Breast epithelium (tissue), 4 donors: Measurements from ENCODE around the gene ATP8B3. TPM values are rescaled to one million over a fixed set of nuclear protein-coding genes. Genes with fewer than 3 reads are reported as not detected.
A peak's percentile ranks its signal among the peaks of the same experiment; 100 is the strongest.

Source experiments
- DNase-seq, 2 donors: peaks; one replicate each; pipeline ENCODE4 v3.0.0-alpha.2; 2019; ENCODE audit warnings: low spot score in 2 of 2
- H3K27ac ChIP-seq, 2 donors: fragments of 200-600 bp; sonication (generic) in 1 of 2; one replicate each; pipeline ENCODE4 v1.5.1; 2016 to 2019; ENCODE audit warnings: mild to moderate bottlenecking in 1 of 2
- H3K27me3 ChIP-seq, 2 donors: fragments of 200-600 bp; sonication (generic) in 1 of 2; one replicate each; pipeline versions ENCODE4 v1.5.1 to v1.6.0; 2017 to 2019; ENCODE audit warnings: control low read depth in 1 of 2, mild to moderate bottlenecking in 1 of 2
- H3K36me3 ChIP-seq: fragments of 200-600 bp; one replicate; pipeline ENCODE4 v1.5.1; 2019
- H3K4me1 ChIP-seq, 2 donors: fragments of 200-600 bp; sonication (generic); one replicate each; pipeline ENCODE4 v1.5.1; 2016 to 2019; ENCODE audit warnings: control low read depth in 1 of 2
- H3K4me3 ChIP-seq, 3 donors: fragments of 200-600 bp; sonication (generic); 1 replicate in 2 of 3; 2 replicates in 1 of 3; pipeline ENCODE4 v1.5.1; 2016 to 2019; ENCODE audit warnings: mild to moderate bottlenecking in 3 of 3, moderate library complexity in 2 of 3
- H3K9me3 ChIP-seq, 2 donors: fragments of 200-600 bp; sonication (generic) in 1 of 2; one replicate each; pipeline ENCODE4 v1.5.1; 2016 to 2019; ENCODE audit warnings: control low read depth in 1 of 2
- POLR2A ChIP-seq: fragments of 450-650 bp; IDR thresholded peaks from one replicate; pipeline ENCODE4 v1.6.1; 2016; ENCODE audit warnings: antibody characterized with exemption, mild to moderate bottlenecking, moderate library complexity
- POLR2AphosphoS5 ChIP-seq, 3 donors: sonication (generic); formaldehyde crosslinking; IDR thresholded peaks; one replicate each; pipeline ENCODE4 v1.6.1; 2017; ENCODE audit warnings: antibody characterized with exemption in 3 of 3
- intact Hi-C: fragments of 100-400 bp; cut with DNase I; formaldehyde crosslinking; loops from one replicate; pipeline ENCODE4 v1.15.1; 2023; ENCODE audit warnings: low total_unique reads
- total RNA-seq, 3 donors: library from RNA; depleted of rRNA; stranded (reverse); fragments of >200 nt; gene quantifications; one replicate each; pipeline ENCODE4 v1.1.0, GENCODE V29; 2016
- TF ChIP-seq, protein P1 (sequence below), 3 donors: fragments of 450-650 bp; IDR thresholded peaks; one replicate each; pipeline ENCODE4 v1.5.1; 2016 to 2017; ENCODE audit warnings: antibody characterized with exemption in 3 of 3, mild to moderate bottlenecking in 3 of 3, moderate library complexity in 3 of 3

Gene ATP8B3
- total RNA-seq, 3 donors from 2014 or later: 0.66 to 1.4 (median 1.0) TPM

DNA sequence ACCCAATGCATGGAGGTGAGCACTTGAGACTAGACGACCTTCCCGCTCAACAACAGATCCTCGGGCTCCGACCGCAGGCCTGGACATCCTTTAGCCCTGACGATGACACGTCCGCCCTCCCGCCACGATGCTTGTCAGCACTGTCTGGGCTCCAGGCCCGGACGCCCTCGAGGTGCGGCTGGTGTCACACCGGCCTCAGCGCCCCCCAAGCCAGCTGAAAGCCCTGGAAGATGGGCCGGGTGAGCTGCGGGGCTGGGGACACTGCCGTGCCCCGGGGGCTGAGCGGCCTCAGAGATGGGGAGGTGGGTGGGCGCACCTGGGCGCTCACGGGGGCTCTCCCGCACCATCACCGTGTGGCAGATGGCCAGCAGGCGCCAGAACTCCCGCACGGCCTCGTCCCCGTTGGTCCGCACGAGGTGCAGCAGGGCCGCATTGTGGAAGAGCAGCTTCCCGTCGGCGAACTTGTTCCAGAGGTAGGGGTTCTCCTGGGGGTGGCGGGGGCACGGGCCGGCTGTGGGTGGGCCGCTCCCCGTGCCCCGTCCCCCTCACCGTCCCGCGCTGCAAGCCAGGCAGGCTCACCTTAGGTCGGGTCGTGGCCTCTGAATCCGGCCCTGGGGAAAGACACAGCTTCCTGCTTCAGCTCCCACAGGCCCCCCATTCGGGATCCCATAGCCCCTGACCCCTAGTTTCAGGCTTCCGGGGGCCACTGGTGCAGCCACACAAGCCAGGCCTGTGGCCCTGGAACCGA, 15.5 kb downstream of the ATP8B3 start:
- H3K4me3 ChIP-seq: no peak overlapping the region
- peaks cover 0 to 15% of the 10 kb centered on the region in 2 donors for H3K27me3 ChIP-seq
- no peaks in the 10 kb centered on the region for H3K4me1 ChIP-seq
- no peaks in the 10 kb centered on the region for H3K9me3 ChIP-seq
- H3K36me3 ChIP-seq: no peaks in the 10 kb centered on the region
- no peak for TF ChIP-seq POLR2AphosphoS5 (IDR thresholded peaks at IDR 0.05)
- TF ChIP-seq, protein P1, sequence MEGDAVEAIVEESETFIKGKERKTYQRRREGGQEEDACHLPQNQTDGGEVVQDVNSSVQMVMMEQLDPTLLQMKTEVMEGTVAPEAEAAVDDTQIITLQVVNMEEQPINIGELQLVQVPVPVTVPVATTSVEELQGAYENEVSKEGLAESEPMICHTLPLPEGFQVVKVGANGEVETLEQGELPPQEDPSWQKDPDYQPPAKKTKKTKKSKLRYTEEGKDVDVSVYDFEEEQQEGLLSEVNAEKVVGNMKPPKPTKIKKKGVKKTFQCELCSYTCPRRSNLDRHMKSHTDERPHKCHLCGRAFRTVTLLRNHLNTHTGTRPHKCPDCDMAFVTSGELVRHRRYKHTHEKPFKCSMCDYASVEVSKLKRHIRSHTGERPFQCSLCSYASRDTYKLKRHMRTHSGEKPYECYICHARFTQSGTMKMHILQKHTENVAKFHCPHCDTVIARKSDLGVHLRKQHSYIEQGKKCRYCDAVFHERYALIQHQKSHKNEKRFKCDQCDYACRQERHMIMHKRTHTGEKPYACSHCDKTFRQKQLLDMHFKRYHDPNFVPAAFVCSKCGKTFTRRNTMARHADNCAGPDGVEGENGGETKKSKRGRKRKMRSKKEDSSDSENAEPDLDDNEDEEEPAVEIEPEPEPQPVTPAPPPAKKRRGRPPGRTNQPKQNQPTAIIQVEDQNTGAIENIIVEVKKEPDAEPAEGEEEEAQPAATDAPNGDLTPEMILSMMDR (IDR thresholded peaks at IDR 0.05): no peak
- no peak for TF ChIP-seq POLR2A
- intact Hi-C loops: no loop called here
- no peak for DNase-seq
- H3K27ac ChIP-seq: no peak overlapping the region

DNA sequence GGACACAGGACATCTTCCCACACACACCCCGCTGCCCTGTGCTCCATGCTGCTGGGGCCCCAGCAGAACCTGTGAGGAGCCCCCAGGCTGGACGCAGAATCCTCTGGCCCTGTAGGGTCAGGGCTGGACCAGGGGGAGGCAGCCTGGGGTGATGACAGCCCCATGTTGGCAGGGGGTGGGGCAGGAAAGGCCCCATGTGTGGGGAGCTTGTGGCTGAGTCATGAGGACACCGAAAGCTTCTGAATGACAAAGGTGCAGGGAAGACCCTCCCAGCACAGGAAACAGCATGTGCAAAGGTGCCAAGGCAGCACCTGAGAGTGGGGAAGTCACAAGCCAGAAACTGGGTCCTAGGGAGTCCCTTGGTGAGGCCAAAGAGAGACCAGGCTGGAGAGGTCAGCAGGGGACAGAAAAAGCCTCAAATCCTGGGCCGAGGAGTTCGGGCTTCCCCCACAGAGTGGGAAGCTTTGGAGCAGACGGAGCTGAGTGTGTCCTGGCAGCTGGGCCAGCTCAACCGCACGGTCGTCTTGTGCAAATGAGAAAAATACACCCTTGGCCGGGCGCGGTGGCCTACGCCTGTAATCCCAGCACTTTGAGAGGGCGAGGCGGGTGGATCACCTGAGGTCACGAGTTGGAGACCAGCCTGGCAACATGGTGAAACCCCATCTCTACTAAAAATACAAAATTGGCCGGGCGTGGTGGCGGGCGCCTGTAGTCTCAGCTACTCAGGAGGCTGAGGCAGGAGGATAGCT, 17.5 kb downstream of the ATP8B3 start:
- Histone ChIP-seq H3K27me3 (peaks cover 0 to 18% of the 10 kb centered on the region in 2 donors), H3K4me3 (no peak overlapping the region), H3K27ac (no peak overlapping the region), H3K4me1 (no peaks in the 10 kb centered on the region), H3K36me3 (no peaks in the 10 kb centered on the region), H3K9me3 (no peaks in the 10 kb centered on the region)
- intact Hi-C loops: no loop called here
- no peak for DNase-seq
- TF ChIP-seq, protein P1 (IDR thresholded peaks at IDR 0.05): no peak
- no peak for TF ChIP-seq POLR2A
- TF ChIP-seq POLR2AphosphoS5 (IDR thresholded peaks at IDR 0.05): no peak

- DNase-seq: no peak
- Histone ChIP-seq H3K27ac (no peak overlapping the region), H3K36me3 (no peaks in the 10 kb centered on the region), H3K4me3 (no peak overlapping the region), H3K9me3 (no peaks in the 10 kb centered on the region), H3K27me3 (peaks cover 0 to 36% of the 10 kb centered on the region in 2 donors), H3K4me1 (no peaks in the 10 kb centered on the region)
- TF ChIP-seq, protein P1 (IDR thresholded peaks at IDR 0.05): no peak
- no peak for TF ChIP-seq POLR2A
- TF ChIP-seq POLR2AphosphoS5 (IDR thresholded peaks at IDR 0.05): no peak
- intact Hi-C loops: no loop called here
Measured at GRCh38 chr19:1791879-1792278, 20.2 kb downstream of the ATP8B3 start.

- Histone ChIP-seq H3K4me3 (peak overlapping the region in 2 of 3 donors; percentile 20 to 48), H3K27ac (no peak overlapping the region), H3K4me1 (no peaks in the 10 kb centered on the region), H3K27me3 (peaks cover 0 to 39% of the 10 kb centered on the region in 2 donors), H3K36me3 (no peaks in the 10 kb centered on the region), H3K9me3 (no peaks in the 10 kb centered on the region)
- no peak for TF ChIP-seq POLR2A
- intact Hi-C loops: no loop called here
- DNase-seq: no peak
Measured at GRCh38 chr19:1790054-1790792, 21.9 kb downstream of the ATP8B3 start.

GRCh38 chr19:1789261-1790041, 22.6 kb downstream of the ATP8B3 start:
- TF ChIP-seq POLR2AphosphoS5 (IDR thresholded peaks at IDR 0.05) (no peak), POLR2A (no peak)
- intact Hi-C loops: no loop called here
- peak overlapping the region in 2 of 3 donors; percentile 20 to 48 for H3K4me3 ChIP-seq

More at GRCh38 chr19:1789261-1790041, 22.6 kb downstream of the ATP8B3 start:
- no peak for DNase-seq
- peaks cover 0 to 46% of the 10 kb centered on the region in 2 donors for H3K27me3 ChIP-seq
- no peaks in the 10 kb centered on the region for H3K4me1 ChIP-seq
- H3K27ac ChIP-seq: no peak overlapping the region
- no peaks in the 10 kb centered on the region for H3K9me3 ChIP-seq
- no peaks in the 10 kb centered on the region for H3K36me3 ChIP-seq
